IMR-90 (cell line): ENCODE results near the gene CCDC180. TPM values are rescaled to one million over a fixed set of nuclear protein-coding genes. Genes with fewer than 3 reads are reported as not detected.

Experiments used
- ATAC-seq: fragments of 200-7000 bp; cut with Tn5 transposase; 2 replicates; pipeline ENCODE4 v1.9.1; 2020; ENCODE audit warnings: low read depth, mild to moderate bottlenecking, moderate library complexity
- BruUV-seq: library from RNA; stranded (reverse); fragments of 400-500 nt; replicated peaks from 2 replicates; lab custom pipeline; 2021; lab: Mats Ljungman, UMichigan
- CTCF ChIA-PET: fragments of 300-600 bp; formaldehyde crosslinking; extraction: SDS; loops from one replicate; lab custom pipeline; 2021; ENCODE audit warnings: antibody characterized with exemption; lab: Yijun Ruan, JAX
- POLR2A ChIA-PET: fragments of 300-600 bp; sonication (Branson Sonifier 250); formaldehyde crosslinking; loops from one replicate; lab custom pipeline; 2022; ENCODE audit warnings: antibody characterized with exemption; ENCODE audit not compliant: unreplicated experiment; lab: Charles Lee
- DNase-seq: peaks from one replicate; pipeline ENCODE4 v3.0.0; 2013
- H2AFZ ChIP-seq: replicated peaks from 2 replicates; pipeline ENCODE3; 2013; ENCODE audit warnings: low read length, mild to moderate bottlenecking; ENCODE audit not compliant: poor library complexity
- H2AK5ac ChIP-seq: 2 replicates; pipeline ENCODE4 v1.6.1; 2013; ENCODE audit warnings: low read depth, low read length, inconsistent platforms
- H2AK9ac ChIP-seq: replicated peaks from 2 replicates; pipeline ENCODE3; 2013; ENCODE audit warnings: mild to moderate bottlenecking, low read depth, low read length, moderate library complexity; ENCODE audit not compliant: poor library complexity
- H2BK120ac ChIP-seq: 2 replicates; pipeline ENCODE4 v1.6.1; 2013; ENCODE audit warnings: low read depth, low read length, inconsistent platforms
- H2BK15ac ChIP-seq: 3 replicates; pipeline ENCODE4 v1.6.1; 2013; ENCODE audit warnings: low read depth, low read length, inconsistent platforms
- H2BK20ac ChIP-seq: 2 replicates; pipeline ENCODE4 v1.6.1; 2013; ENCODE audit warnings: low read depth, mild to moderate bottlenecking, inconsistent platforms, low read length, moderate library complexity
- H2BK5ac ChIP-seq: 2 replicates; pipeline ENCODE4 v1.6.1; 2013; ENCODE audit warnings: mild to moderate bottlenecking, low read depth, low read length, inconsistent platforms; ENCODE audit not compliant: poor library complexity, severe bottlenecking
- H3K14ac ChIP-seq: replicated peaks from 2 replicates; pipeline ENCODE4 v1.6.1; 2013; ENCODE audit warnings: low read depth, low read length, inconsistent platforms
- H3K18ac ChIP-seq: 2 replicates; pipeline ENCODE4 v1.6.1; 2013; ENCODE audit warnings: low read depth, low read length, control low read depth
- H3K23ac ChIP-seq: 2 replicates; pipeline ENCODE4 v1.6.1; 2013; ENCODE audit warnings: low read depth, low read length, inconsistent platforms
- H3K27ac ChIP-seq: 2 replicates; pipeline ENCODE4 v1.5.1; 2013; ENCODE audit warnings: mild to moderate bottlenecking, control low read depth, low read length; ENCODE audit not compliant: insufficient read depth
- H3K27me3 ChIP-seq: 2 replicates; pipeline ENCODE4 v1.6.1; 2013; ENCODE audit warnings: low read length; ENCODE audit not compliant: control insufficient read depth, insufficient read depth
- H3K36me3 ChIP-seq: 2 replicates; pipeline ENCODE4 v1.6.1; 2013; ENCODE audit warnings: low read length, mixed read lengths; ENCODE audit not compliant: control insufficient read depth, insufficient read depth
- H3K4ac ChIP-seq: 2 replicates; pipeline ENCODE4 v1.6.1; 2013; ENCODE audit warnings: low read depth, low read length, inconsistent platforms
- H3K4me1 ChIP-seq: 2 replicates; pipeline ENCODE4 v1.6.1; 2013; ENCODE audit warnings: low read length, mixed read lengths; ENCODE audit not compliant: control insufficient read depth, insufficient read depth
- H3K4me2 ChIP-seq: 2 replicates; pipeline ENCODE4 v1.6.1; 2013; ENCODE audit warnings: low read depth, mild to moderate bottlenecking, control low read depth, low read length, moderate library complexity
- H3K4me3 ChIP-seq: 2 replicates; pipeline ENCODE4 v1.5.1; 2013; ENCODE audit warnings: low read depth, mild to moderate bottlenecking, control low read depth, low read length, moderate library complexity; ENCODE audit not compliant: insufficient read depth
- H3K56ac ChIP-seq: 2 replicates; pipeline ENCODE4 v1.6.1; 2013; ENCODE audit warnings: low read length, inconsistent platforms; ENCODE audit not compliant: insufficient read depth; ENCODE audit errors: extremely low read depth
- H3K79me1 ChIP-seq, 2 experiments: 2 replicates each; pipeline ENCODE4 v1.6.1; 2013; ENCODE audit warnings: low read length in 2 of 2, inconsistent platforms in 1 of 2, low read depth in 1 of 2
- H3K9ac ChIP-seq: 2 replicates; pipeline ENCODE4 v1.6.1; 2013; ENCODE audit warnings: low read depth, low read length, control low read depth
- H3K9me1 ChIP-seq: 2 replicates; pipeline ENCODE4 v1.6.1; 2013; ENCODE audit warnings: low read length, inconsistent platforms; ENCODE audit not compliant: insufficient read depth
- H3K9me3 ChIP-seq: 2 replicates; pipeline ENCODE4 v1.6.1; 2013; ENCODE audit warnings: low read length; ENCODE audit not compliant: control insufficient read depth, insufficient read depth
- H4K20me1 ChIP-seq: 2 replicates; pipeline ENCODE4 v1.6.1; 2013; ENCODE audit warnings: low read length, inconsistent platforms; ENCODE audit not compliant: insufficient read depth
- H4K5ac ChIP-seq: 2 replicates; pipeline ENCODE4 v1.6.1; 2013; ENCODE audit warnings: mild to moderate bottlenecking, low read depth, low read length, control low read depth
- H4K8ac ChIP-seq, 2 experiments: 2 replicates each; pipeline ENCODE4 v1.6.1; 2013; ENCODE audit warnings: low read depth in 2 of 2, low read length in 2 of 2, control low read depth in 1 of 2, inconsistent platforms in 1 of 2
- H4K91ac ChIP-seq: 2 replicates; pipeline ENCODE4 v1.6.1; 2013; ENCODE audit warnings: low read depth, low read length, inconsistent platforms; ENCODE audit not compliant: insufficient read depth
- BHLHE40 ChIP-seq: fragments of 150-350 bp; IDR thresholded peaks from 2 replicates; pipeline ENCODE4 v1.6.1; 2016; ENCODE audit warnings: mild to moderate bottlenecking, low read depth, low read length
- CEBPB ChIP-seq: IDR thresholded peaks from 2 replicates; pipeline ENCODE4 v1.6.1; 2012; ENCODE audit warnings: low read depth, low read length, improper control_type of control experiment
- CHD1 ChIP-seq: IDR thresholded peaks from 2 replicates; pipeline ENCODE4 v1.6.1; 2012; ENCODE audit warnings: low read depth, low read length, improper control_type of control experiment
- FOS ChIP-seq: fragments of 150-350 bp; IDR thresholded peaks from 2 replicates; pipeline ENCODE4 v1.6.1; 2016; ENCODE audit warnings: low read depth, low read length
- MAFK ChIP-seq: IDR thresholded peaks from 2 replicates; pipeline ENCODE4 v1.6.1; 2012; ENCODE audit warnings: low read depth, low read length, improper control_type of control experiment
- MXI1 ChIP-seq: IDR thresholded peaks from 2 replicates; pipeline ENCODE4 v1.6.1; 2012; ENCODE audit warnings: low read depth, mild to moderate bottlenecking, low read length, moderate library complexity, borderline replicate concordance
- NFE2L2 ChIP-seq: fragments of 150-350 bp; IDR thresholded peaks from 2 replicates; pipeline ENCODE4 v1.6.1; 2016; ENCODE audit warnings: low read depth, mild to moderate bottlenecking, low read length
- POLR2A ChIP-seq: IDR thresholded peaks from 2 replicates; pipeline ENCODE4 v1.6.1; 2012; ENCODE audit warnings: mild to moderate bottlenecking, low read depth, low read length
- RAD21 ChIP-seq: IDR thresholded peaks from 2 replicates; pipeline ENCODE4 v1.6.1; 2012; ENCODE audit warnings: low read length, improper control_type of control experiment
- RCOR1 ChIP-seq: IDR thresholded peaks from 2 replicates; pipeline ENCODE4 v1.6.1; 2012; ENCODE audit warnings: mild to moderate bottlenecking, low read length, improper control_type of control experiment; ENCODE audit not compliant: insufficient replicate concordance
- RFX5 ChIP-seq: IDR thresholded peaks from 2 replicates; pipeline ENCODE4 v1.8.0; 2012; ENCODE audit warnings: low read depth, mild to moderate bottlenecking, low read length, moderate library complexity
- SMC3 ChIP-seq: fragments of 150-350 bp; IDR thresholded peaks from 2 replicates; pipeline ENCODE4 v1.6.1; 2016; ENCODE audit warnings: low read depth, mild to moderate bottlenecking, antibody characterized with exemption, low read length, moderate library complexity
- WGBS, 2 experiments: methylation state at CpG; one replicate each; pipeline versions ENCODE4 v1.1.5 to v1.1.7; 2013; ENCODE audit warnings: missing lambda C conversion rate in 2 of 2; ENCODE audit not compliant: insufficient read length in 1 of 2; ENCODE audit errors: extremely low coverage in 2 of 2; 5-methylcytosine and 5-hydroxymethylcytosine counted together
- dilution Hi-C: fragments of 300-500 bp; cut with HindIII; formaldehyde crosslinking; loops from one replicate; pipeline ENCODE4 v1.14.3; 2018; ENCODE audit warnings: low sequenced_read_pairs; ENCODE audit not compliant: unreplicated experiment
- in situ Hi-C: fragments of 300-500 bp; cut with MboI; formaldehyde crosslinking; loops from 3 replicates; pipeline ENCODE4 v1.14.3; 2019; ENCODE audit warnings: low sequenced_read_pairs, inconsistent platforms, mixed read lengths
- intact Hi-C: fragments of 100-400 bp; cut with micrococcal nuclease; formaldehyde crosslinking; loops from 2 replicates; pipeline ENCODE4 v1.10.0; 2022
- polyA plus RNA-seq, 3 experiments: library from polyadenylated mRNA; depleted of rRNA; stranded (reverse); fragments of >200 nt; gene quantifications; 2 replicates each; pipeline ENCODE4 v1.2.3, GENCODE V29; 2012; ENCODE audit warnings: low replicate concordance in 1 of 3
- total RNA-seq: library from RNA; depleted of rRNA; stranded (reverse); fragments of >200 nt; gene quantifications from 2 replicates; pipeline ENCODE4 v1.2.3, GENCODE V29; 2012
- TF ChIP-seq, protein P1 (sequence below): fragments of 150-350 bp; IDR thresholded peaks from 2 replicates; pipeline ENCODE4 v1.6.1; 2017; ENCODE audit warnings: mild to moderate bottlenecking, antibody characterized with exemption, low read length, low read depth
- TF ChIP-seq, protein P2 (sequence below): conservative IDR thresholded peaks from 2 replicates; pipeline ENCODE4 v1.5.1; 2012; ENCODE audit warnings: mild to moderate bottlenecking, low read depth, low read length, improper control_type of control experiment
- TF ChIP-seq, protein P3 (sequence below): fragments of 150-350 bp; IDR thresholded peaks from 2 replicates; pipeline ENCODE4 v1.6.1; 2016; ENCODE audit warnings: low read depth, mild to moderate bottlenecking, low read length, moderate library complexity, borderline replicate concordance

CCDC180 gene
- total and polyA plus RNA-seq, 2 of the 4 experiments (the other 2 are of a cell fraction) = 0.24 to 0.90 TPM

DNA sequence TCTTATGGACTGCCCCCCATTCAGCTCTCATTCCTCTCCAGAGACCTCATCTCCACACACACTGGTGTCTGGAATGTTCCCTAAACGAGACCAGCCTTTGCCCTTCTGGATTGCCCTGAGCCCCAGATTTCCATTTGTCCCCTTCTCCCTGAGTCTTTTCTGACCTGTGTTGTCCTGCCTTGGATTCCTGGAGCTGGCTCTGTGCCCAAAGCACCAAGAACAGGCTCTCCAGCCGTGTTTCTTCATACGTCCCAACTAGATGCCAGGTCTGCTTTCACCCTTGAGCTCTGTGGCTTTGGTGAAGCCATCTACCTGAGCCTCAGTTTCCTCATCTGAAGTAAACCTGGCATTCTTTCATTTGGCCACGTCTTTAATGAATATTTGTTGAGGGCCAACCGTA, 6.3 kb downstream of the CCDC180 start:
- Histone ChIP-seq H2BK20ac (no peak overlapping the region), H3K18ac (no peak overlapping the region), H2BK15ac (no peak overlapping the region), H2AK5ac (no peak overlapping the region), H4K5ac (no peak overlapping the region), H3K27ac (no peak overlapping the region), H2AK9ac (no peak overlapping the region), H3K9ac (no peak overlapping the region), H3K56ac (no peak overlapping the region), H2AFZ (no peak overlapping the region), H3K4ac (no peak overlapping the region), H3K14ac (no peak overlapping the region), H3K27me3 (no peaks in the 10 kb centered on the region), H2BK120ac (no peak overlapping the region), H3K36me3 (no peaks in the 10 kb centered on the region), H4K91ac (no peak overlapping the region), H3K4me1 (no peaks in the 10 kb centered on the region), H2BK5ac (no peak overlapping the region), H3K4me3 (no peak overlapping the region), H3K9me1 (no peaks in the 10 kb centered on the region), H3K79me1 (no peaks in the 10 kb centered on the region), H3K23ac (no peak overlapping the region), H4K8ac (no peak overlapping the region), H3K9me3 (no peaks in the 10 kb centered on the region), H3K4me2 (no peak overlapping the region), H4K20me1 (no peaks in the 10 kb centered on the region)
- POLR2A ChIA-PET = no interaction called here
- no peak for ATAC-seq
- 68% methylated on average over 3 of the region's 5 CpGs; no CpG with 5 or more reads in 1 of the 2 experiments for WGBS, 2 experiments
- intact Hi-C loops = no loop called here
- TF ChIP-seq, protein P1, sequence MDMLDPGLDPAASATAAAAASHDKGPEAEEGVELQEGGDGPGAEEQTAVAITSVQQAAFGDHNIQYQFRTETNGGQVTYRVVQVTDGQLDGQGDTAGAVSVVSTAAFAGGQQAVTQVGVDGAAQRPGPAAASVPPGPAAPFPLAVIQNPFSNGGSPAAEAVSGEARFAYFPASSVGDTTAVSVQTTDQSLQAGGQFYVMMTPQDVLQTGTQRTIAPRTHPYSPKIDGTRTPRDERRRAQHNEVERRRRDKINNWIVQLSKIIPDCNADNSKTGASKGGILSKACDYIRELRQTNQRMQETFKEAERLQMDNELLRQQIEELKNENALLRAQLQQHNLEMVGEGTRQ = no peak
- TF ChIP-seq, protein P2, sequence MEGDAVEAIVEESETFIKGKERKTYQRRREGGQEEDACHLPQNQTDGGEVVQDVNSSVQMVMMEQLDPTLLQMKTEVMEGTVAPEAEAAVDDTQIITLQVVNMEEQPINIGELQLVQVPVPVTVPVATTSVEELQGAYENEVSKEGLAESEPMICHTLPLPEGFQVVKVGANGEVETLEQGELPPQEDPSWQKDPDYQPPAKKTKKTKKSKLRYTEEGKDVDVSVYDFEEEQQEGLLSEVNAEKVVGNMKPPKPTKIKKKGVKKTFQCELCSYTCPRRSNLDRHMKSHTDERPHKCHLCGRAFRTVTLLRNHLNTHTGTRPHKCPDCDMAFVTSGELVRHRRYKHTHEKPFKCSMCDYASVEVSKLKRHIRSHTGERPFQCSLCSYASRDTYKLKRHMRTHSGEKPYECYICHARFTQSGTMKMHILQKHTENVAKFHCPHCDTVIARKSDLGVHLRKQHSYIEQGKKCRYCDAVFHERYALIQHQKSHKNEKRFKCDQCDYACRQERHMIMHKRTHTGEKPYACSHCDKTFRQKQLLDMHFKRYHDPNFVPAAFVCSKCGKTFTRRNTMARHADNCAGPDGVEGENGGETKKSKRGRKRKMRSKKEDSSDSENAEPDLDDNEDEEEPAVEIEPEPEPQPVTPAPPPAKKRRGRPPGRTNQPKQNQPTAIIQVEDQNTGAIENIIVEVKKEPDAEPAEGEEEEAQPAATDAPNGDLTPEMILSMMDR = no peak
- TF ChIP-seq RAD21 = no peak
- no peak for TF ChIP-seq POLR2A
- no peak for TF ChIP-seq MAFK
- TF ChIP-seq MXI1 = no peak
- no peak for TF ChIP-seq RFX5
- no peak for TF ChIP-seq CEBPB
- no peak for TF ChIP-seq FOS
- TF ChIP-seq BHLHE40 = no peak
- TF ChIP-seq RCOR1 = no peak
- no peak for TF ChIP-seq CHD1
- TF ChIP-seq SMC3 = no peak
- TF ChIP-seq, protein P3, sequence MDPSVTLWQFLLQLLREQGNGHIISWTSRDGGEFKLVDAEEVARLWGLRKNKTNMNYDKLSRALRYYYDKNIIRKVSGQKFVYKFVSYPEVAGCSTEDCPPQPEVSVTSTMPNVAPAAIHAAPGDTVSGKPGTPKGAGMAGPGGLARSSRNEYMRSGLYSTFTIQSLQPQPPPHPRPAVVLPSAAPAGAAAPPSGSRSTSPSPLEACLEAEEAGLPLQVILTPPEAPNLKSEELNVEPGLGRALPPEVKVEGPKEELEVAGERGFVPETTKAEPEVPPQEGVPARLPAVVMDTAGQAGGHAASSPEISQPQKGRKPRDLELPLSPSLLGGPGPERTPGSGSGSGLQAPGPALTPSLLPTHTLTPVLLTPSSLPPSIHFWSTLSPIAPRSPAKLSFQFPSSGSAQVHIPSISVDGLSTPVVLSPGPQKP = no peak
- TF ChIP-seq NFE2L2 = no peak
- no TSS peak for BruUV-seq
- CTCF ChIA-PET = no interaction called here
- no peak for DNase-seq
- in situ Hi-C loops = no loop called here
- dilution Hi-C loops = no loop called here
